Gastroesophageal sphincter (tissue), 4 donors: ENCODE measurements around the gene NLGN1. TPM values are rescaled to one million over a fixed set of nuclear protein-coding genes. Genes with fewer than 3 reads are reported as not detected.

ENCODE experiments used
- ATAC-seq: fragments of 150-250 bp; one replicate; pipeline ENCODE4 v1.9.1; 2016; ENCODE audit warnings: mild to moderate bottlenecking, moderate library complexity
- H3K27ac ChIP-seq, 4 donors: fragments of 200-600 bp; sonication (generic) in 3 of 4; 1 replicate in 3 of 4; 2 replicates in 1 of 4; pipeline ENCODE4 v1.5.1; 2016 to 2019
- H3K27me3 ChIP-seq: fragments of 200-600 bp; sonication (generic); one replicate; pipeline ENCODE4 v1.5.1; 2019
- H3K36me3 ChIP-seq, 2 donors: fragments of 200-600 bp; sonication (generic); one replicate each; pipeline ENCODE4 v1.5.1; 2019; ENCODE audit warnings: control low read depth in 1 of 2
- H3K4me1 ChIP-seq, 3 donors: fragments of 200-600 bp; sonication (generic); 1 replicate in 2 of 3; 2 replicates in 1 of 3; pipeline ENCODE4 v1.5.1; 2016 to 2019; ENCODE audit warnings: control low read depth in 2 of 3
- H3K4me3 ChIP-seq, 2 donors: fragments of 200-600 bp; sonication (generic); one replicate each; pipeline ENCODE4 v1.5.1; 2019; ENCODE audit warnings: mild to moderate bottlenecking in 1 of 2, moderate library complexity in 1 of 2
- H3K9me3 ChIP-seq, 3 donors: fragments of 200-600 bp; sonication (generic); one replicate each; pipeline ENCODE4 v1.5.1; 2017 to 2019; ENCODE audit warnings: control low read depth in 2 of 3
- CTCF ChIP-seq, 4 experiments: fragments of 200-600 bp in 2 of 4; fragments of 450-650 bp in 2 of 4; sonication (generic) in 1 of 4; IDR thresholded peaks; one replicate each; pipeline ENCODE4 v1.5.1; 2017 to 2019; ENCODE audit warnings: antibody characterized with exemption in 4 of 4, mild to moderate bottlenecking in 2 of 4, moderate library complexity in 2 of 4
- EP300 ChIP-seq: sonication (generic); formaldehyde crosslinking; IDR thresholded peaks from one replicate; pipeline ENCODE4 v1.6.1; 2017; ENCODE audit warnings: antibody characterized with exemption, mild to moderate bottlenecking
- POLR2A ChIP-seq, 2 donors: fragments of 450-650 bp; IDR thresholded peaks; one replicate each; pipeline ENCODE4 v1.6.1; 2017; ENCODE audit warnings: antibody characterized with exemption in 2 of 2, mild to moderate bottlenecking in 2 of 2, moderate library complexity in 1 of 2
- POLR2AphosphoS5 ChIP-seq: sonication (generic); formaldehyde crosslinking; IDR thresholded peaks from one replicate; pipeline ENCODE4 v1.6.1; 2017; ENCODE audit warnings: antibody characterized with exemption
- WGBS, 2 donors: methylation state at CpG; one replicate each; pipeline ENCODE4 v1.1.5; 2018; ENCODE audit warnings: low coverage in 1 of 2; 5-methylcytosine and 5-hydroxymethylcytosine counted together
- total RNA-seq, 4 donors: library from RNA; depleted of rRNA; stranded (reverse); fragments of >200 nt; gene quantifications; one replicate each; pipeline ENCODE4 v1.1.0, GENCODE V29; 2016

NLGN1 gene
- total RNA-seq, 4 donors from 2014 or later, result 13.4 to 26.4 (median 24.0) TPM

DNA sequence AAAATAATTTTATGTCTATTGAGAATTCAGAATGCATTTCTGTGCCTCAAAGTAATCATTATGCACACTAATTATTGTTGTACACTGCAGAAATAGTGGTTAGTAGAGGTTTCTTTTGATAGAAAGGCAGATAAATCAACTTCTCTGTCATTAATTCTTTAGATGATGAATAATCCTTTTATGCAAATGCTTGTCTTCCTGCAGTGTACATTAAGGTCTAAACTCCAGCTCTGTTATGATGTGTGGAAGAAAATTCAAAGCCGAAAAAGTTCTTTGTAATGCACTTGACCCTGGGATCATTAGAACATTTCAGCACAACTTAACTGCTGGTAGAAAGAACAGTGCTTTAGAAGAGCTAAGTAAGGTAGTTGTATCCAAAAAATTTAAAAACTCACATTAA, 353.0 kb downstream of the NLGN1 start:
- no peak for ATAC-seq
- H3K27me3 ChIP-seq, result no peaks in the 10 kb centered on the region
- no peaks in the 10 kb centered on the region for H3K9me3 ChIP-seq
- no peak for TF ChIP-seq POLR2AphosphoS5
- TF ChIP-seq POLR2A (IDR thresholded peaks at IDR 0.05), result no peak
- no peak for TF ChIP-seq CTCF (IDR thresholded peaks at IDR 0.05)
- TF ChIP-seq EP300, result no peak
- H3K4me1 ChIP-seq, result no peaks in the 10 kb centered on the region
- no peaks in the 10 kb centered on the region for H3K36me3 ChIP-seq
- H3K4me3 ChIP-seq, result no peak overlapping the region
- H3K27ac ChIP-seq, result no peak overlapping the region
- WGBS, 2 donors, result 64 to 83% methylated on average over 1 of the region's 1 CpG

DNA sequence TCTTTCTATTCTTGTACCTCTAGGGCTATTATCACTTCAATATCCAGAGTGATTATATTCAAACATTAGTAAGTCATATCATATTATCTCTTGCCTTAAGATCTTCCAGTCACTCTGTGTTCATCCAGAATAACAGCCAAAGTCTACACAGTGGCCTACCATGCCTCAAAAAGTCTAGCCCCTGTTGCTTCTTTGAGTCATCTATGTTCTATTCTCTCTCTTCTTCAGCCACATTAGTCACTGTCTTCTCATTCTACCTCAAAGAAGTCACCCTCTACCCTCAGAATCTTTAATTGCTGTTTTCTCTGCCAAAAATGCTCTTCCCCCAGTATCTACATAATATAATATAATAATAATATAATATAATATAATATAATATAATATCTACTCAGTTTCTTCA, 356.0 kb downstream of the NLGN1 start:
- no peak for ATAC-seq
- no peak for TF ChIP-seq EP300
- TF ChIP-seq POLR2A (IDR thresholded peaks at IDR 0.05), result no peak
- no peak for TF ChIP-seq POLR2AphosphoS5
- TF ChIP-seq CTCF (IDR thresholded peaks at IDR 0.05), result no peak
- Histone ChIP-seq H3K27me3 (no peaks in the 10 kb centered on the region), H3K4me3 (no peak overlapping the region), H3K27ac (no peak overlapping the region), H3K9me3 (no peaks in the 10 kb centered on the region), H3K4me1 (no peaks in the 10 kb centered on the region), H3K36me3 (no peaks in the 10 kb centered on the region)

DNA sequence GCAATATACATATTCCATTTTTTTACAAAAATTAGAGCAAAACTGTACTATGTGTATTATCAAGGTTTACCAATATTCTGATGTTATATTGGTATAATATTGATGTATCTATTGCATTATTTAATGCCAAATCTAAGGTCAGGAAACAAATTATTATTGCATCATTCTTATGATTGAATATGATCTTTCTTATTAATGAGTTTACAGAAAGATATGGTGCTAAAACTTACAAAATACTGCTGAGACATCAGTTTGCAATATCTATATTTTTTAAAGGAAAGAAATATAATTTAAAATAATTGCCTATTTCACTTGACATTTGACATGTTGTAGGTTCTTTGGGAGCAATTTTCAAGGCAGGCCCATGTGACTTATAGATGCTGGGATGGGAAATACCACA, 357.6 kb downstream of the NLGN1 start:
- TF ChIP-seq POLR2A (IDR thresholded peaks at IDR 0.05) (no peak), EP300 (no peak), POLR2AphosphoS5 (no peak), CTCF (IDR thresholded peaks at IDR 0.05) (no peak)

GRCh38 chr3:173761161-173761560, 363.6 kb downstream of the NLGN1 start:
- WGBS, 2 donors, result 74 to 86% methylated on average over 4 of the region's 4 CpGs

More for the DNA sequence above, 357.6 kb downstream of the NLGN1 start:
- Histone ChIP-seq H3K36me3 (no peaks in the 10 kb centered on the region), H3K27me3 (no peaks in the 10 kb centered on the region), H3K4me1 (no peaks in the 10 kb centered on the region), H3K27ac (no peak overlapping the region), H3K4me3 (no peak overlapping the region), H3K9me3 (no peaks in the 10 kb centered on the region)
- ATAC-seq, result no peak

DNA sequence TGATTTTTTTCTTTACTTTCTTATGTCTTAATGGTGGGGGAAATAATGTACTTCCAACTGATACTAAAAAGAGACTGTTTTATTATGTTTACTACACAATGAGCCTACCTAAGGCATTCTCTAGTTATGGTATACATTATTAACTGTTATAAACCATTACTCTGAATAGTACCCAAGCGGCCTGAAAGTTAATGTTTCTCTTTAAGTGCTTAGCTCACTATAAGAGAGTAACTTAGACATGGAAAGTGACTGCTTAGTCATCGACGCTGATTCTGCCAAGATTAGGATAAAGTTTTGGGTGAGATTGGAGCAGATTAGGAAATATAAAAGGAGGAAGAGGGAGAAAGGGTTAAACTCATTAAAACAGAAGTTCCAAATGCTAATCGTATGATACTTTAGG, 365.0 kb downstream of the NLGN1 start:
- no peak for TF ChIP-seq CTCF (IDR thresholded peaks at IDR 0.05)
- no peak for TF ChIP-seq POLR2AphosphoS5
- TF ChIP-seq POLR2A (IDR thresholded peaks at IDR 0.05), result no peak
- TF ChIP-seq EP300, result no peak

More at GRCh38 chr3:173761161-173761560, 363.6 kb downstream of the NLGN1 start:
- Histone ChIP-seq H3K27ac (no peak overlapping the region), H3K4me1 (no peaks in the 10 kb centered on the region), H3K4me3 (no peak overlapping the region), H3K9me3 (no peaks in the 10 kb centered on the region), H3K36me3 (no peaks in the 10 kb centered on the region), H3K27me3 (no peaks in the 10 kb centered on the region)
- no peak for TF ChIP-seq EP300
- no peak for TF ChIP-seq POLR2AphosphoS5
- TF ChIP-seq CTCF (IDR thresholded peaks at IDR 0.05), result no peak
- TF ChIP-seq POLR2A (IDR thresholded peaks at IDR 0.05), result no peak
- no peak for ATAC-seq

More for the DNA sequence above, 365.0 kb downstream of the NLGN1 start:
- no peaks in the 10 kb centered on the region for H3K9me3 ChIP-seq
- H3K27ac ChIP-seq, result no peak overlapping the region
- 71 to 78% methylated on average over 4 of the region's 4 CpGs for WGBS, 2 donors
- H3K4me1 ChIP-seq, result no peaks in the 10 kb centered on the region
- no peaks in the 10 kb centered on the region for H3K27me3 ChIP-seq
- ATAC-seq, result no peak
- H3K36me3 ChIP-seq, result no peaks in the 10 kb centered on the region
- no peak overlapping the region for H3K4me3 ChIP-seq
